SK-MEL-5 (cell line): ENCODE data around the gene PDCD11. TPM values are rescaled to one million over a fixed set of nuclear protein-coding genes. Genes with fewer than 3 reads are reported as not detected.

Experiments
- DNase-seq: peaks from one replicate; pipeline ENCODE4 v3.0.0-alpha.2; 2016; ENCODE audit warnings: low read depth, low spot score
- in situ Hi-C: cut with HindIII; loops from 2 replicates; pipeline ENCODE4 v1.10.0; 2016; ENCODE audit warnings: low sequenced_read_pairs, high pct_unique_total_duplicates, low pct_unique_long_range_greater_than_20kb
- total RNA-seq: library from RNA; depleted of rRNA; stranded (reverse); fragments of >200 nt; shearing (Covaris generic); gene quantifications from 2 replicates; pipeline ENCODE4 v1.2.3, GENCODE V29; 2014; rRNA removed

Gene PDCD11
- total RNA-seq, 1 experiment from 2014 or later = 31.8 TPM

DNA sequence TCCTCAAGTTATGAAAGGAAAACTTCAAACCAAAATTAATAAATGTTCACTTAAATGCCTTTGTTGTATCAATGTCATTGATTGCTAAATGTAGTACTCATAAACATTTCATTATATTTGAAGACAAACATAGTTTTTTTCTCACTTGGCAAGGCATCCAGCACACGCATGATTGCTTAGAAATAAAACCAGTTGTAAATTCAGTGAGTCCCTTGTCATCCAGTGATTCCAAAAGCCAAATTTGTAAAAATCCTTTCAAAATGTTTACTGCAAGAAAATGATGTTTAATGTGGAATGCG is 90.9 kb downstream of the PDCD11 start:
- DNase-seq = no peak
- in situ Hi-C loops = no loop called here

- no peak for DNase-seq
- in situ Hi-C loops = no loop called here
Observed at GRCh38 chr10:103490986-103491314, 94.5 kb downstream of the PDCD11 start.

GRCh38 chr10:103491729-103492364 is 95.4 kb downstream of the PDCD11 start:
- in situ Hi-C loops = no loop called here
- no peak for DNase-seq

- DNase-seq = no peak
- in situ Hi-C loops = no loop called here
Observed at GRCh38 chr10:103492655-103493261, 96.3 kb downstream of the PDCD11 start.

GRCh38 chr10:103493362-103493915 is 97.0 kb downstream of the PDCD11 start, which contains the start of gene NEURL1:
NEURL1 (plus strand) TSS chr10:103493705; CDS start chr10:103494388, 683 bp downstream.
- DNase-seq = no peak
- in situ Hi-C loops = no loop called here

DNA sequence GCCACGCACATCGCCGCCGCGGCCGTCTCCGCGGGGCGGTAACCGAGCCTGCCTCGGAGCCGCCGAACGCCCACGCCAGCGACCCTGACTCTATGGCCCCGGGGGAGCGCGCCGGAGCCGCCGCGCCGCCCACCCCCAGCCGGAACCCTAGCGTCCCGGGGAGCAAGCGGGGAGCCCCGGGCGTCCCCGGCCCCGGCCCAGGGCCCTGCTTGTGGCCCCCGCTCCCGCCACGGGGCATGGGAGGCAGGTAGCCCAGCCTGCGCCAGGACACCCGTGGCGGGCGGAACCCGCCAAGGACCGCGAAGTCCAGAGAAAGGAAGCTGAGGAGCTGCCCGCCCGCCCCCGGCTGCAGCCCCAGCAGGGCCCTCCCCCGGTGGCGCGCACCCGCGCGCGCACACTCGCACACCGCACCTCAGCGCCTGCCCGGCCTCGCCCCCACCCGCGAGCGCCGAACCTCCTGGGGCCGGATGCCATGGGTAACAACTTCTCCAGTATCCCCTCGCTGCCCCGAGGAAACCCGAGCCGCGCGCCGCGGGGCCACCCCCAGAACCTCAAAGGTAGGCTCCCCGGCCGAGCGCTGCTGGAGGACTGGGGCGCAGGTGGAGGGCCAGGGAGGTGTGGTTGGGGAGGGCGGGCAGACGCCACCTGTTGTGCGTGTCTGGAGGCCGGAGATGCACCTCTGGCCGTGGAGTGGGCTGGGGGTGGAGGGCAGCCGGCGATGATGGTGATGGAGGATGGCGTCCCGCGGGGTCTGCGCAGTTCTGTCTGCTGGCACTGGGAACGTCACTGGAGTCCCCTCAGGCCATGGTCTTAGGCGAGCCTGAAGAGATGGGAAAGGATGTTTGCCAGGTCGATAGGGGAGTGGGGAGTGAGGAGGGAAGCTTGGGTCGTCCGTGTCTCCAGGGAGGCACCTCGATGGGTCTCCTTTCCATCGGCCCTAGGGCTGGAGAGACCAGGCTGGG is 97.8 kb downstream of the PDCD11 start:
- in situ Hi-C loops = no loop called here
- DNase-seq = no peak

DNA sequence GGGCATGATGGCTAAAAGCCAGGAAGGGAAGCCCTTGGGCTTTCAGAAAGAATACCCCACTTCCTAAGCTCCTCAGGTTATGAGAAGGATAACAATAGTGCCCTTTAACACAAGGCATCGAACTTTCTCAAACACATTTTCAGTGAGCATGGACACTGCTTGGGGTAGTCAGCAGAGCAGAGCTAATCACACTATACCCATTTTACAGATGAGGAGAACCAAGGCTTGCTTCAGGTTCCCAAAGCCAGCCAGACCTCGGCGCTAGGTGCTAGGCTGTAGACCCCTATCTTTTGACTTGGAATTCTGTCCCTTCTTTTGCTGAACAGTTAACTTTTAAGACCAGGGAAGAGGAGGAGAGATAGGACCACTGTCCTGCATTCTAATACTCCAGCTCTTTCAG is 98.9 kb downstream of the PDCD11 start:
- in situ Hi-C loops = no loop called here
- no peak for DNase-seq

Other genes starting within 250 kb of the PDCD11 start
- gene NT5C2, start 203.4 kb upstream of the PDCD11 start, total RNA-seq = 35.5 and 37.4 TPM in 2 replicates
- 0.05 TPM in 1 of 2 replicates, not detected in the other for gene RPEL1, start 150.7 kb upstream of the PDCD11 start, total RNA-seq
- 0.37 and 0.56 TPM in 2 replicates for gene INA, start 119.5 kb upstream of the PDCD11 start, total RNA-seq
- 9.1 and 9.3 TPM in 2 replicates for gene PCGF6, start 45.5 kb upstream of the PDCD11 start, total RNA-seq
- 2.8 and 3.5 TPM in 2 replicates for gene TAF5, start 28.6 kb upstream of the PDCD11 start, total RNA-seq
- gene ATP5MK, start 151 bp upstream of the PDCD11 start, total RNA-seq = 420 and 471 TPM in 2 replicates
- gene CALHM2, start 55.7 kb downstream of the PDCD11 start, total RNA-seq = not detected in 2 replicates
- not detected in 2 replicates for gene CALHM1, start 62.3 kb downstream of the PDCD11 start, total RNA-seq
- gene CALHM3, start 82.6 kb downstream of the PDCD11 start, total RNA-seq = not detected in 2 replicates
- 0.58 TPM in 1 of 2 replicates, not detected in the other for gene NEURL1, start 97.1 kb downstream of the PDCD11 start, total RNA-seq